HEK293T (cell line): ENCODE measurements around the gene RNF40.

Experiments used
- ARNT ChIP-seq: fragments of 450-650 bp; IDR thresholded peaks from 2 replicates; pipeline ENCODE4 v1.6.1; 2017; ENCODE audit warnings: mild to moderate bottlenecking
- BHLHE40 ChIP-seq: fragments of 450-650 bp; IDR thresholded peaks from 2 replicates; pipeline ENCODE4 v1.6.1; 2016; ENCODE audit warnings: mild to moderate bottlenecking, moderate library complexity, borderline replicate concordance
- FOXK2 ChIP-seq: fragments of 450-650 bp; IDR thresholded peaks from 2 replicates; pipeline ENCODE4 v1.6.1; 2016; ENCODE audit warnings: mild to moderate bottlenecking
- FOXM1 ChIP-seq: fragments of 450-650 bp; IDR thresholded peaks from 2 replicates; pipeline ENCODE4 v1.6.1; 2017; ENCODE audit warnings: mild to moderate bottlenecking, borderline replicate concordance
- HDGF ChIP-seq: fragments of 450-650 bp; IDR thresholded peaks from 2 replicates; pipeline ENCODE4 v1.6.1; 2017; ENCODE audit warnings: antibody characterized with exemption, borderline replicate concordance
- NFRKB ChIP-seq: fragments of 450-650 bp; IDR thresholded peaks from 2 replicates; pipeline ENCODE4 v1.6.1; 2016; ENCODE audit warnings: mild to moderate bottlenecking, moderate library complexity
- PKNOX1 ChIP-seq: fragments of 450-650 bp; IDR thresholded peaks from 2 replicates; pipeline ENCODE4 v1.6.1; 2016
- TARDBP ChIP-seq: fragments of 450-650 bp; IDR thresholded peaks from 2 replicates; pipeline ENCODE4 v1.6.1; 2016

DNA sequence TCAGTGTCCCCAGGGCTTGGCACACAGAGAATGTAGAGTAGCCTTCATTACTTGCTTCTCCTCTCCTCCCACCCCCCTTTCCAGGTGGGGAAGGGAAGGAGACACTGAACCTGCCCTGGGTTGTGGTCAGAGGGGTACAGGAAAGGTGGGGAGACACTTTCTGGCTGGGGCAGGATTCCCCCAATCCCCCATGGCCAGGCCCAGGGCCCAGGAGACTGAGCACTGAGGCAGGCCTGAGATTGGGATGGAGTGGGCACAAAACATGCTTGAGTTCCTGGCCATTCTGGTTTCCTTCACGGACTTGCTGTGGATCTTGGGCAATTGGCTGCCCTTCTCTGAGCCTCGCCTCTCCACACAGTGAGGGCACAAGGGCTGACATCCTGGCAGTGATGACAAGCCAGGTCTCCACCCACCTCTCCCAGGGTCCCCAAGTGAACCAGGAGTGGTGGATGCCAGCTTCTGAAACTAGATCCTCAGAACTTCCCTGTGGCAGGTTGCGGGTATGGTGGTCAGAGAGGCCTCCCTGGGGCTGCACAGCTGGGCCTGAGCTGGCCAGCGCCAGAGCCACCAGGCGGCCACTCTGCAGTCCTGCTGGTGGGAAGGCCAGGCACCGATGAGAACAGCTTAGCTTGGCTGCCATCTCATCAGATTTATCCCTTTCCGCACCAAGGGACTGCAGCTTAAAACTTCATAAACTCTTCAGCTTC lies 15.6 kb downstream of the RNF40 start:
- no peak for TF ChIP-seq TARDBP
- no peak for TF ChIP-seq FOXK2
- no peak for TF ChIP-seq HDGF
- TF ChIP-seq FOXM1 = no peak
- TF ChIP-seq BHLHE40 = no peak
- no peak for TF ChIP-seq ARNT
- TF ChIP-seq NFRKB = no peak
- TF ChIP-seq PKNOX1 = no peak
